Measurements from ENCODE around the gene SEMA3E.

Gene SEMA3E

DNA sequence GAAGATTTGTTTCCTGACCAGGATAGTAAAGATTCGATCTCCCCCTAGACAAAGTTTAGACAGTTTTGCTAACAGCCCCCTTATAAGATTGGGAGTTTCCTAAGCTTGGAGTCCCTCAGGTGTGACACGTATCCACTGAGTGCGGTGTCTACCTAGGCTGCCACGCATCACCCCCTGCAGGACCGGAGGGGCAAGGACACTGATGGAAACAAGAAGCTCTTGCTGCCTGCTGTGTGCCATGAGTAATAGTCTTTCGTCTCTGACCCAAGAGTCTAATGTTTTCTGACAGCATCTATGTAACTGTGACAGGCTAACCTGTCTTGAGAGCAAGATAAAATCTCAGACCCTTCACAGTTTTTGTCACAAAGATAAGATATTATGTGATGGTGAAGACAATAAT is 173.5 kb downstream of the SEMA3E start:
- DNase-seq = peak; percentile 56
- Histone ChIP-seq H3K9me3 (no peaks in the 10 kb centered on the region), H3K4me3 (ENCODE audit: low read depth, low read length) (peak overlapping the region; percentile 29), H3K27me3 (no peaks in the 10 kb centered on the region), H3K36me3 (no peaks in the 10 kb centered on the region), H3K4me1 (no peaks in the 10 kb centered on the region)
- TF ChIP-seq, protein P1, sequence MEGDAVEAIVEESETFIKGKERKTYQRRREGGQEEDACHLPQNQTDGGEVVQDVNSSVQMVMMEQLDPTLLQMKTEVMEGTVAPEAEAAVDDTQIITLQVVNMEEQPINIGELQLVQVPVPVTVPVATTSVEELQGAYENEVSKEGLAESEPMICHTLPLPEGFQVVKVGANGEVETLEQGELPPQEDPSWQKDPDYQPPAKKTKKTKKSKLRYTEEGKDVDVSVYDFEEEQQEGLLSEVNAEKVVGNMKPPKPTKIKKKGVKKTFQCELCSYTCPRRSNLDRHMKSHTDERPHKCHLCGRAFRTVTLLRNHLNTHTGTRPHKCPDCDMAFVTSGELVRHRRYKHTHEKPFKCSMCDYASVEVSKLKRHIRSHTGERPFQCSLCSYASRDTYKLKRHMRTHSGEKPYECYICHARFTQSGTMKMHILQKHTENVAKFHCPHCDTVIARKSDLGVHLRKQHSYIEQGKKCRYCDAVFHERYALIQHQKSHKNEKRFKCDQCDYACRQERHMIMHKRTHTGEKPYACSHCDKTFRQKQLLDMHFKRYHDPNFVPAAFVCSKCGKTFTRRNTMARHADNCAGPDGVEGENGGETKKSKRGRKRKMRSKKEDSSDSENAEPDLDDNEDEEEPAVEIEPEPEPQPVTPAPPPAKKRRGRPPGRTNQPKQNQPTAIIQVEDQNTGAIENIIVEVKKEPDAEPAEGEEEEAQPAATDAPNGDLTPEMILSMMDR (IDR thresholded peaks at IDR 0.05; ENCODE audit: low read depth, low read length) = peak; percentile 68

- no peaks in the 10 kb centered on the region for H3K9me3 ChIP-seq
- H3K27me3 ChIP-seq = no peaks in the 10 kb centered on the region
- H3K4me1 ChIP-seq = 0 out of 2 replicates have a peak, but pooled peaks cover 2% of the 10 kb centered on the region
- no peak for DNase-seq
- TF ChIP-seq, protein P1 (IDR thresholded peaks at IDR 0.05; ENCODE audit: low read depth, low read length) = no peak
- no peak overlapping the region for H3K4me3 ChIP-seq (ENCODE audit: low read depth, low read length)
- H3K36me3 ChIP-seq = no peaks in the 10 kb centered on the region
Measured at GRCh38 chr7:83472376-83472775, 176.6 kb downstream of the SEMA3E start.

GRCh38 chr7:83469491-83469890 is 179.4 kb downstream of the SEMA3E start:
- Histone ChIP-seq H3K4me3 (ENCODE audit: low read depth, low read length) (no peak overlapping the region), H3K9me3 (no peaks in the 10 kb centered on the region), H3K27me3 (no peaks in the 10 kb centered on the region), H3K36me3 (no peaks in the 10 kb centered on the region), H3K4me1 (0 out of 2 replicates have a peak, but pooled peaks cover 2% of the 10 kb centered on the region)
- TF ChIP-seq, protein P1 (IDR thresholded peaks at IDR 0.05; ENCODE audit: low read depth, low read length) = no peak
- no peak for DNase-seq

- Histone ChIP-seq H3K4me3 (ENCODE audit: low read depth, low read length) (no peak overlapping the region), H3K9me3 (no peaks in the 10 kb centered on the region), H3K36me3 (no peaks in the 10 kb centered on the region), H3K27me3 (no peaks in the 10 kb centered on the region), H3K4me1 (0 out of 2 replicates have a peak, but pooled peaks cover 2% of the 10 kb centered on the region)
- no peak for DNase-seq
- TF ChIP-seq, protein P1 (IDR thresholded peaks at IDR 0.05; ENCODE audit: low read depth, low read length) = no peak
Measured at GRCh38 chr7:83469076-83469475, 179.9 kb downstream of the SEMA3E start.

- Histone ChIP-seq H3K36me3 (no peaks in the 10 kb centered on the region), H3K27me3 (no peaks in the 10 kb centered on the region), H3K4me1 (0 out of 2 replicates have a peak, but pooled peaks cover 2% of the 10 kb centered on the region), H3K4me3 (ENCODE audit: low read depth, low read length) (no peak overlapping the region), H3K9me3 (no peaks in the 10 kb centered on the region)
- TF ChIP-seq, protein P1 (IDR thresholded peaks at IDR 0.05; ENCODE audit: low read depth, low read length) = no peak
- DNase-seq = peak; percentile 76
Measured at GRCh38 chr7:83468251-83468739, 180.6 kb downstream of the SEMA3E start.

DNA sequence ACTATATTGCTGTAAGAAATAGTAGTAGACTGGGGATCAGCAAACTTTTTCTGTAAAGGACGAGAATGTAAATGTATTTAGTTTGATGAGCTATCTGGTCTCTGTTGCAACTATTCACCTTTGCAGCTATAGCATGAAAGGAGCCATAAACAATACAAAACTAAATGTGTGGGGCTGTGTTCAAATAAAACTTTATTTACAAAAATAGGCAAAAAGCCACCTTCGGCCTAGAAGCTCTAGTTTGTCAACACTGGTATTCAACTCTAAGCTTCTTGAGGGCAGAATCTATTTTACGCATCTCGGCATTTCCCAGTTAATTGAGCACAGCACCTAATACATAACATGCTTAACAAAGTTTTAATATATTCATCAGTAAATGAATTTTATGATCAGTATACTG is 181.4 kb downstream of the SEMA3E start:
- DNase-seq = no peak
- H3K4me1 ChIP-seq = 0 out of 2 replicates have a peak, but pooled peaks cover 2% of the 10 kb centered on the region
- TF ChIP-seq, protein P1 (IDR thresholded peaks at IDR 0.05; ENCODE audit: low read depth, low read length) = no peak
- H3K36me3 ChIP-seq = no peaks in the 10 kb centered on the region
- H3K27me3 ChIP-seq = no peaks in the 10 kb centered on the region
- H3K4me3 ChIP-seq (ENCODE audit: low read depth, low read length) = no peak overlapping the region
- no peaks in the 10 kb centered on the region for H3K9me3 ChIP-seq

All from BE2C (cell line).